Adipocyte (in vitro differentiated cells): ENCODE measurements around the gene CAV1.

Experiments
- DNase-seq: peaks from one replicate; pipeline ENCODE4 v3.0.0-alpha.2; 2015; ENCODE audit warnings: low read depth
- H3K27me3 ChIP-seq: replicated peaks from 2 replicates; pipeline ENCODE4 v1.7.0; 2013; ENCODE audit warnings: mild to moderate bottlenecking, low read length, moderate library complexity; ENCODE audit not compliant: control insufficient read depth, insufficient read depth
- H3K36me3 ChIP-seq: 2 replicates; pipeline ENCODE4 v1.7.0; 2013; ENCODE audit warnings: low read length, mild to moderate bottlenecking, moderate library complexity; ENCODE audit not compliant: control insufficient read depth, insufficient read depth, severe bottlenecking
- H3K4me1 ChIP-seq: 2 replicates; pipeline ENCODE4 v1.7.0; 2013; ENCODE audit warnings: mild to moderate bottlenecking, low read length, moderate library complexity; ENCODE audit not compliant: control insufficient read depth, insufficient read depth
- H3K4me3 ChIP-seq: 2 replicates; pipeline ENCODE4 v1.7.0; 2013; ENCODE audit warnings: mild to moderate bottlenecking, low read length, moderate library complexity
- H3K9ac ChIP-seq: 2 replicates; pipeline ENCODE4 v1.7.0; 2013; ENCODE audit warnings: mild to moderate bottlenecking, low read length, moderate library complexity
- H3K9me3 ChIP-seq: 2 replicates; pipeline ENCODE4 v1.7.0; 2013; ENCODE audit warnings: mild to moderate bottlenecking, low read length, moderate library complexity; ENCODE audit not compliant: control insufficient read depth

Gene CAV1

DNA sequence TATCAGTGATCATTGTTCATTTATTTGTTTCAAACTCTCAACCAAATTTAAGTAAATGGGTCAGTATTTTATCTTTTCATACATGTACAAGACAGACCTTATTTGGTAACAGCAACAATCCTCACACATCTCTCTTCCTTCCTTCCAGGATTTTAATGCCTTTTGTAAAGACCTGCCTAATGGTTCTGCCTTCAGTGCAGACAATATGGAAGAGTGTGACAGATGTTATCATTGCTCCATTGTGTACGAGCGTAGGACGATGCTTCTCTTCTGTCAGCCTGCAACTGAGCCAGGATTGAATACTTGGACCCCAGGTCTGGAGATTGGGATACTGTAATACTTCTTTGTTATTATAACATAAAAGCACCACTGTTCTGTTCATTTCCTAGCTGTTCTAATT, 19.0 kb upstream of the CAV1 start:
- no peak overlapping the region for H3K4me3 ChIP-seq
- H3K36me3 ChIP-seq, result peaks cover 49% of the 10 kb centered on the region
- peaks cover 33% of the 10 kb centered on the region for H3K4me1 ChIP-seq
- H3K27me3 ChIP-seq, result no peaks in the 10 kb centered on the region
- H3K9me3 ChIP-seq, result no peaks in the 10 kb centered on the region
- no peak for DNase-seq
- H3K9ac ChIP-seq, result no peak overlapping the region

DNA sequence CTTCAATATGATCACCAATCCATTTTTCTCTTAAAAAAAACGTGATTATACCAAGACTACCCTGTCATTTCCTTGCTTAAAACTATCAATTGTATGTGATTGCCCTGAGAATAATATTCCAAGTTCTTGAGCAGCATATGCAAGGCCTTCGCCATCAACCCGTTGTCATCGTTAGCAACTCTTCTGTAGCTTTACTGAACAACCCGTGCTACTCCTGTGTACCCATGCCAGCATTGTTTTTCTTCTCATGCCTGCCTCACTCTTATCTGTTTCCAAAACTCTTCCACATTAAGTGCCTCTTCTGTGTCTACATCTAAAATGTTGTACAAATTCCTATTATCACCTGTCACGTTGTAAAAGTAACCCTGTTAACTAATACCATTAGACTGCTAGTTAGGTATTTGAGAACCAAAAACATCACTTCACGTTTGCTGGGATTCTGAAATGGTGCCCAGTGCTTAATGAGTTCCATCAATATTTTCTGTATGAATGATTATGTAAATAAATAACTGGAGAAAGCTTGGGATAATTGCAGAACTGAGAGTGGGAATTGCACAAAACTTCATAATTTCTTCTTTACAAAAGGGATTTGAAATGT, 14.8 kb upstream of the CAV1 start:
- Histone ChIP-seq H3K27me3 (no peaks in the 10 kb centered on the region), H3K36me3 (peaks cover 42% of the 10 kb centered on the region), H3K9me3 (no peaks in the 10 kb centered on the region), H3K9ac (no peak overlapping the region), H3K4me3 (no peak overlapping the region), H3K4me1 (peaks cover 15% of the 10 kb centered on the region)
- DNase-seq, result no peak

DNA sequence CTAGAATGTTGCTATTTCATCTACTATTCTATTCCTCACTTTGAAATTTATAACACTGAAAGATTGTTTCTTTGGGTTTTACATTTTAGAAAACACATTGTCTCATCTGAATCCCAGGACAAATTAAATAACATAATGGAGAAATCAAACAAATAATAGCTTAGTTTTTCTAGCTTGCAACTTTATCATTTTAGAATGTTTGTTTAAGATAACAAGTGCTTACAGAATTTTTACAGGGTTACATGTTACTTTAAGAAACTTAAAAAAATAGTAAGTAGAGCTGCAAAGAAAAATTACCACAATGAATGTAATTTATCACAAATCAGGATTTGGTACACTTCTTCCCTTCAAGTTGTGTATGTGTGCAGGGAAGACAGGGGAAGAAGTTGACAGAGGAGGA, 14.0 kb upstream of the CAV1 start:
- H3K4me3 ChIP-seq, result no peak overlapping the region
- no peak overlapping the region for H3K9ac ChIP-seq
- DNase-seq, result no peak
- H3K4me1 ChIP-seq, result peaks cover 22% of the 10 kb centered on the region
- H3K9me3 ChIP-seq, result no peaks in the 10 kb centered on the region
- H3K36me3 ChIP-seq, result peaks cover 35% of the 10 kb centered on the region
- H3K27me3 ChIP-seq, result no peaks in the 10 kb centered on the region

- Histone ChIP-seq H3K4me3 (peak overlapping the region; percentile 37), H3K9me3 (no peaks in the 10 kb centered on the region), H3K27me3 (no peaks in the 10 kb centered on the region), H3K9ac (peak overlapping the region; percentile 18), H3K36me3 (peaks cover 25% of the 10 kb centered on the region), H3K4me1 (peaks cover 17% of the 10 kb centered on the region)
- no peak for DNase-seq
These were observed 13.0 kb upstream of the CAV1 start for GRCh38 chr7:116511552-116512519.

GRCh38 chr7:116512520-116513188, 12.2 kb upstream of the CAV1 start:
- Histone ChIP-seq H3K9me3 (no peaks in the 10 kb centered on the region), H3K4me1 (peaks cover 21% of the 10 kb centered on the region), H3K9ac (no peak overlapping the region), H3K27me3 (no peaks in the 10 kb centered on the region), H3K36me3 (peaks cover 18% of the 10 kb centered on the region), H3K4me3 (no peak overlapping the region)
- DNase-seq, result no peak

DNA sequence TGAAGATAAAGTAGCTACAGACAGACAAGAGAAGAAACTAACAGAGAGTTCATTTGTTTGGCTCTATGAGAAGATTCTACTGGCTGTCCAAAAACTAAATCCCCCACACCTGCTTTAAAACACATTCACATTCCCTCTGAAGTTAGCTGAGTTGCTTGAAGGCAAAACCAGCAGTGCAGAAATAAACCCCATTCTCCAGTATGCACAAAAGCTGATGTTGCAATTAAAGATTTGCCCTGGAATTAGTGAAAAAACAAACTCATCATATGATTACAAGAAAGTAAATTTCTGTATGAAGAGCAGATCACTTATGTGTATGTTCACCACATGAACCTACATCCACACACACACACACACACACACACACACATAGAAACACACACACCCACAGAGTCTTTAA, 9.3 kb upstream of the CAV1 start:
- Histone ChIP-seq H3K4me3 (no peak overlapping the region), H3K27me3 (no peaks in the 10 kb centered on the region), H3K9me3 (no peaks in the 10 kb centered on the region), H3K4me1 (peaks cover 27% of the 10 kb centered on the region), H3K9ac (no peak overlapping the region), H3K36me3 (no peaks in the 10 kb centered on the region)
- peak; percentile 17 for DNase-seq

DNA sequence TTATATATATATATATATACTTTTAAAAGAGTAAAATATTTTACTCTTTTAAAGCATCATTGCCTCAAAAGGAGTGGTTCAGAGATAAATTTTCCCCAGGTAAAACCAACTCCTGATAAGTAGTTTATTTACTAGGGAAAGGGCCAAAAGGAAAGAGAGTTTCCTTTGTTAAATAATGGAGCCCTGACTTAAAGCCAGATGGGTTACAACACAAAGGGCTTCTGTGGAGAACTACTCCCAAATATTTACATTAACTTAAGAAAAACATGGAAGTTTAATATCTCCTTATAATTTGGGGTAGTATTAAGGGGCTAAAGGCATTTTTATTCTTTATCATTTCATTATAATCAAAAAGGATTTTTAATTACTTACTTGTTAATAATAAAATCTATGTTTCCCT, 8.5 kb upstream of the CAV1 start:
- no peak for DNase-seq
- peaks cover 32% of the 10 kb centered on the region for H3K4me1 ChIP-seq
- no peaks in the 10 kb centered on the region for H3K27me3 ChIP-seq
- H3K9me3 ChIP-seq, result no peaks in the 10 kb centered on the region
- no peaks in the 10 kb centered on the region for H3K36me3 ChIP-seq
- no peak overlapping the region for H3K9ac ChIP-seq
- H3K4me3 ChIP-seq, result no peak overlapping the region

- Histone ChIP-seq H3K27me3 (no peaks in the 10 kb centered on the region), H3K9me3 (no peaks in the 10 kb centered on the region), H3K36me3 (no peaks in the 10 kb centered on the region), H3K9ac (peak overlapping the region; percentile 61), H3K4me1 (peaks cover 45% of the 10 kb centered on the region), H3K4me3 (no peak overlapping the region)
- no peak for DNase-seq
These were observed 7.2 kb upstream of the CAV1 start for GRCh38 chr7:116517626-116518025.

DNA sequence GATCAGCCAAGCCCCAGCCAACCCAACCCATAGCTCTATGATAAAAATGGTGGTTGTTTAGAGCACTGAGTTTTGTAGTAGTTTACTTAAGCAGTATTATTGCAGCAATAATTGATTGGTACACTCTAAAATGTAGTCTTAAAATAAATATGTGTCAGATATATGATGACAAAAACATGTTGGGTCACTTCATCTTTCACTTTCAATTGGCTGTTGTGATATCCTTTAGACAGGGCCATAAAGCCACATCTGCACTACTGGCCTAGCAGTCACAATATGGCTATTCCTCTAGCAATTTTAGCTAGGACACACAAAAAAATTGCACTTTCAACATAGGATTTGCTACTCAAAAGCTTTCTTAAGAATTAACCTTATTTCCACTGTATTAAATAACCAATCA, 5.9 kb upstream of the CAV1 start:
- Histone ChIP-seq H3K27me3 (no peaks in the 10 kb centered on the region), H3K9ac (no peak overlapping the region), H3K4me1 (peaks cover 55% of the 10 kb centered on the region), H3K9me3 (no peaks in the 10 kb centered on the region), H3K36me3 (no peaks in the 10 kb centered on the region), H3K4me3 (no peak overlapping the region)
- no peak for DNase-seq

DNA sequence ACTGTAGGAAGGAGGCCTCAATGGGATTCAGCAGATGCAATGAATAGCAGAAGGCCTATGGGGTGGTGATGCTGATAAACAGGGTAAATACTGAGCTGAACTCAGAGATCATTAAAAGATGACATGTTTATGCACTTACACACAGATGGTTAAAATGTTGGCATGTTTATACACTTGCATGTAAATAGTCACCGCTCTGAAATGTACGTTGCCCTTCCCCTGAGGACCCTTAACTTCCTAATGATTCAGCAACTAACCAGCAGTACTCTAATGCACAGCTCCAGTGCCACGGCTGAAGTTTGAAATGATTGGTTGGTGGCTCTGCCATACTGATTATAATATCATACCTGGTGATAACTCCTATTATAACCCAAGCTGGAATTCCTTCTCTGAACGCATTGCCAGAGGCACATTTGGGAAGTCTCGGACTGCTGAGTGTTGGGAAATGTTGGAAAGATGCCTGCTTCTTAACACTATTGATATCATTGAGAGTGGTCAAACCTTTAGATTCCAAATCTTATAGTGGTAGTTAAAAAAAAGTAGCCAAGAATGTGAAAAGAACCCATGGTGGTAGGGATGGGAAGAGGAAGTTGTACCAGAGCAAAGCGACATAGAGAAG, 3.7 kb upstream of the CAV1 start:
- no peak for DNase-seq
- no peak overlapping the region for H3K9ac ChIP-seq
- no peak overlapping the region for H3K4me3 ChIP-seq
- no peaks in the 10 kb centered on the region for H3K36me3 ChIP-seq
- H3K4me1 ChIP-seq, result peaks cover 44% of the 10 kb centered on the region
- H3K9me3 ChIP-seq, result no peaks in the 10 kb centered on the region
- no peaks in the 10 kb centered on the region for H3K27me3 ChIP-seq

- DNase-seq, result peak; percentile 74
- no peaks in the 10 kb centered on the region for H3K9me3 ChIP-seq
- H3K4me3 ChIP-seq, result peak overlapping the region; percentile 35
- H3K4me1 ChIP-seq, result peaks cover 41% of the 10 kb centered on the region
- no peaks in the 10 kb centered on the region for H3K27me3 ChIP-seq
- H3K9ac ChIP-seq, result peak overlapping the region; percentile 40
- H3K36me3 ChIP-seq, result peaks cover 9% of the 10 kb centered on the region
These were observed 2.6 kb upstream of the CAV1 start for GRCh38 chr7:116522247-116522646.
